GM18517 (cell line): Measurements from ENCODE around the gene CIAO2B.

Source experiments
- ATAC-seq: cut with Tn5 transposase; IDR thresholded peaks from one replicate; pipeline ENCODE4 v1.9.1; 2021; ENCODE audit warnings: mild to moderate bottlenecking, moderate library complexity; ENCODE audit not compliant: unreplicated experiment

CIAO2B gene

GRCh38 chr16:66920924-66921680, 13.1 kb downstream of the CIAO2B start:
- no peak for ATAC-seq

DNA sequence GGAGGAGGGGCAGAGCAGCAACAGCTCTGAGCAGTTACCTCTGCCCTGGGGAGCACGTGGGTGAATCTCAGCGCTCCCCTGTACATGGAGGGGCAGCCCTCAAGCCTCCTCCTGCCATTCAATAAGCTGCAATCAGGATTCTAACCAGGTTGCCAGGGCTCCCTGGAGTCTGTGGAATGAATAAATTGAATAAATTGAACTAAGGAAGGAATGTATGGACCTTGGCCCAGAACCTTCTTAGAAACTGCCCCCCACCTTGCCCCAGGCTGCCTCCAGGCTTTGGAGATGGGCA, 14.0 kb downstream of the CIAO2B start:
- ATAC-seq, result no peak

DNA sequence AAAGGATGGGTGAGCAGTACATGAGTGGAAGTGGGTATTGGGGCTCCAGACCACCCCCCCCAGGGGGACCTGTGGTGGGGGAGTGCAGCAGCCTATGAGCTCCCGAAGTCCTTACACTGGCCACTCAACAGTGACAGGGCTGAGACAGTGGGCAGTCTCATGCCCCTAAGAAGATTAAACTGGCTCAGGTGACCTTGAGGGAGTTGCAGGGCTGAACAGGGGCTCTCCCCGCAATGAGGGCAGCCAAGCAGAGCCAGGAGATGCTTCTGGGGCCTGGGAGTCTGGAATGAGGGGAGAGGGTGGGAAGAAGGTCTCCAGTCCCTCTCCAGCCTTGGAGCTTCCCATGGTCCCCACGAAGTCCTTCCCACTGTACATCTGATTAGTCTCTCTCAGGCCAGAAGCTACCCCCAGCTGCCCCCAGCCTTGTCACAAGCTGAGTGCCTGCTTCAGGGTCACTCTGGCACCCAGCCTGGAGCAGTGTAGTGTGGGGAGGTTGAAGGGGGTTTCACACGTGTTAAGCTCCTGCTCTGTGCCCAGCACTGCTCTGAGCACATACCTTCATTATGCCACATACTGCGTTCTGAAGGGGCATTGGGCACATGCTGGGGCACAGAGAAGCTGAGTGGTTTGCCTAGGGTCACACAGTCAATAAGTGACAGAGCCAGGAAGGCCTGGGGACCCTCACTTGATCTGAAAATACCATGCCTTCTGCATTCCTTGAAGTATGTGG, 14.5 kb downstream of the CIAO2B start:
- ATAC-seq, result no peak

DNA sequence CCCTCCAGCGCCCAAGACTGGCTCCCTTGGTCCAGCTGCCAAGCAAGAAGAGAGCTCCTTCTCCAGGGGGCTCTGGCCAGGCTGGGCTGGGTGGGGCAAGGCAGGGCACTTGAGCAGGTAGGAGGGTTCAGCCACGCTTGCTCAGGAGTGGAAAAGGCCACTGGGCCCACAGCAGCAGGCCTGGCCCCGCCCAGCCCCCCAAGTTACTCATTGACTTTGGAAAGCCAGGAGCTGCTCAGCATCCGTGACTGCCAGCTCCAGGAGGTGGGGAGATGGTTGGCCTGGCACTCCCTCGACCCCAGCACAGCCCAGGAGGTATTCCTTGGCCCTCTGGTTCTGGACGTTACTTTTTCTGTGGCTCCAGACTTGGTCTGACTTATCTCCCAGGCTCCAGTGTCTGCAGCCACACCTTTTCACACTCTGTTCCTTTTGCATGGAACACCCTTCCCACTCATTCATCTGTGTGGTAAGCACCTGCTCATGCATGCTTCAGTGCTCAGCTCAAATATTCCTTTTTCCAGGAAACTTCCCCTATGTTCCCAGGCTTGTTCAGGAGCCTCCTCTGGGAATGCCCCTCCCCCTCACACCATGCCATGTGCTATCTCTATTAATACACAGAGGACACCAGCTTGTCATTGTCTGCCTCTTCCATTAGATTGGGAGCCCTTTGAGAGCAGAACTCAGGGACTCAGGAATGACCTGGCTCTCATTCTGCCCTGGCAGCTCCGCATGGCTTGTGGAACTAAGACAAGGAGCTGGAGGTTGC, 15.2 kb downstream of the CIAO2B start, which contains the start of gene CDH16:
Gene CDH16, minus strand, starts transcription at position 83 of the 766 bp plus-strand sequence. CDS start 820 bp downstream, outside the sequence.
- ATAC-seq, result no peak

DNA sequence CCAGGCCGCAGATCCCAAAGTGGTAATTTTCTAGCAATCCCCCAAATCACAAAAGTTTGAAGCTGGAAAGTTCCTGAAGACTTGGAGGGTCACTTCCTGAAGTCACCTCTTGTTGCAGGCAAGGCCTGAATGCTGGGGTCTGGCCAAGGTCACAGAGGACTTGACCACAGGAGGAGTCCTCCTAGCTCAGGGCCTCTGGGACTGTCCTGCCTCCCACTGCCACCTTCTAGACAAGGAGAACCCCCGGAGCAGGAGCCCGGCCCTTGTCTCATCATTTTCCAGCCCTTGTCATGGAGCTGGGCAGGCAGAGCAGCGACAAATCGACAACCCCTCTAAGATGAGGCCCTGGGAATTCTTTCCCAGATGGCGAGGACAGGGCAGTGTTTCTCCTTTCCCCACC, 15.8 kb downstream of the CIAO2B start:
- no peak for ATAC-seq

GRCh38 chr16:66917741-66918140, 16.5 kb downstream of the CIAO2B start:
- ATAC-seq, result no peak

- no peak for ATAC-seq
Observed at GRCh38 chr16:66916518-66916917, 17.7 kb downstream of the CIAO2B start.

- ATAC-seq, result no peak
Observed at GRCh38 chr16:66915041-66915440, 19.2 kb downstream of the CIAO2B start.

GRCh38 chr16:66914541-66914940, 19.7 kb downstream of the CIAO2B start:
- no peak for ATAC-seq

- ATAC-seq, result no peak
Observed at GRCh38 chr16:66913711-66914110, 20.5 kb downstream of the CIAO2B start.

DNA sequence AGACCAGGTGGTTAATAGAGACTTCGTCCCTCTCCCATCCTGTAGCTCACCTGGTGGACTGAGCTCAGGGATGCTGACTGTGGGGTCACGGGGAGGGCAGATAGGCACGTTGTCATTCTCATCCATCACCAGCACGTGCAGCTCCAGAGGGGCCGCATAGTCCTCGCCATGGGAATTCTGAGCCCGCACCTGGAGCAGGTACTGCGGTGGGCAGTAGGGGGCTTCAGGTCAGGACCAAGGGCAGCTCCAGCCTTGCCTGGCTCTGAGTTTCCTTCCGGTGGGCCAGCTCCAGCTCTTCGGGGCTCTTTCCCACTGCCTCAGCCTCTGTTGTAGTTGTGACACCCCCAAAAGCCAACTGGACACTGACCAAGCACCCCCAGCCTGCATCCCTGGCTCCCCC, 21.1 kb downstream of the CIAO2B start:
- no peak for ATAC-seq

DNA sequence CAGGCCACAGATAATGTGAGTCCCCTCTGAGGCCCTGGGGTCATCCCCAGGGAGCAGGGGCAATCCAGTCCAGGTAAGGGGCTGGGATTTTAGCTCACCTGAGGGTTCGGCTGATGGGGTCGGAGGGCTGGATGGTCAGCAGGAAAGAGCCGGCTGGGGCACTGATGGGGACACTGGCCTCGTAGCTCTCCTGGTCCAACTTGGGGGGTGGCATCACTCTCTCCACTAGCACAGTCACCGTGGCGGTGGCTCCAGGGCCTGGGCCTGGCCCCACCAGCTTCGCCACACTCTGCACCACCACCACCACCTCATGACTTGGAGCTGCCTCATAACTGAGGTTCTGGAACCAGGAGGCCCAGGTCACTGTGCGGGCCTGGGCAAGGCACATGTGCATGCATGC, 22.4 kb downstream of the CIAO2B start:
- no peak for ATAC-seq

GRCh38 chr16:66911112-66911511, 23.1 kb downstream of the CIAO2B start:
- no peak for ATAC-seq

DNA sequence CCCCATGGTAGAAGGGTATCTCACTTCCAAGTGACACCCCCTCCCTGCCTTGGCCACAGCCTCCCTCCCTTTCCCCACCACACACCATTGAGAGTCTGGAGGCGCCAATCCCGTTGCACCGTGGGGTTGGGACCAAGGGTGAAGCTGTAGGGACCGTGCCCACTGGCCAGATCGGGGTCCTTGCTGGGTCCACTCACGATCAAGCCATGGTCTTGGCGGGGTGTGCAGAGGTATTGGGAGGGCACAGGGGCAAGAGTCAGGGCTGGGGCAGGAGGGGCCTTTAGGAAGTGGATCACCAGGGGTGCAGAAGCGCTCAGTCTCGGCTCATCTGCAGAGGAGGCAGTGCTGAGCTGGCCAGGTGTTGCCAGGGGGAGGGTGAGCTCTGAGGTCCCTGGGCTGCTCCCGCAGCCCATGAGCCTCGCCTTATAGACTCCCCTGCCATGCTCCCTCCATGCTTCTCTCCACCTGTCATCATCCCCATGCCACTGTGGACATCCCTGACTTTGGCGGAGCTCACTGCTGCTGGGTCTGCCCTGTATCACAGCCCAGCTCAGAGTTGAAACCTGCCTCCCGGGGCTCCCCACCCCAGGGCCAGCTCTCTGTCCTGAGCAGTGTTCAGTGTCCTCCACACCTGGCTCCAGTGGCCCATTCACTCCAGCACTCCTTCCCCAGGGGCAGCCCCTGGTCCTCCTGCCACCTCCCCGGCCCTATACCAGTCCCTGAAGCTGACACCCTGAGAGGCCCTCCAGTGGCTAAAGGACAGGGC, 23.8 kb downstream of the CIAO2B start:
- no peak for ATAC-seq

- no peak for ATAC-seq
Observed at GRCh38 chr16:66908762-66909559, 25.2 kb downstream of the CIAO2B start.

- ATAC-seq, result no peak
Observed at GRCh38 chr16:66908116-66908515, 26.1 kb downstream of the CIAO2B start.

- ATAC-seq, result no peak
Observed at GRCh38 chr16:66906916-66907836, 27.0 kb downstream of the CIAO2B start.

DNA sequence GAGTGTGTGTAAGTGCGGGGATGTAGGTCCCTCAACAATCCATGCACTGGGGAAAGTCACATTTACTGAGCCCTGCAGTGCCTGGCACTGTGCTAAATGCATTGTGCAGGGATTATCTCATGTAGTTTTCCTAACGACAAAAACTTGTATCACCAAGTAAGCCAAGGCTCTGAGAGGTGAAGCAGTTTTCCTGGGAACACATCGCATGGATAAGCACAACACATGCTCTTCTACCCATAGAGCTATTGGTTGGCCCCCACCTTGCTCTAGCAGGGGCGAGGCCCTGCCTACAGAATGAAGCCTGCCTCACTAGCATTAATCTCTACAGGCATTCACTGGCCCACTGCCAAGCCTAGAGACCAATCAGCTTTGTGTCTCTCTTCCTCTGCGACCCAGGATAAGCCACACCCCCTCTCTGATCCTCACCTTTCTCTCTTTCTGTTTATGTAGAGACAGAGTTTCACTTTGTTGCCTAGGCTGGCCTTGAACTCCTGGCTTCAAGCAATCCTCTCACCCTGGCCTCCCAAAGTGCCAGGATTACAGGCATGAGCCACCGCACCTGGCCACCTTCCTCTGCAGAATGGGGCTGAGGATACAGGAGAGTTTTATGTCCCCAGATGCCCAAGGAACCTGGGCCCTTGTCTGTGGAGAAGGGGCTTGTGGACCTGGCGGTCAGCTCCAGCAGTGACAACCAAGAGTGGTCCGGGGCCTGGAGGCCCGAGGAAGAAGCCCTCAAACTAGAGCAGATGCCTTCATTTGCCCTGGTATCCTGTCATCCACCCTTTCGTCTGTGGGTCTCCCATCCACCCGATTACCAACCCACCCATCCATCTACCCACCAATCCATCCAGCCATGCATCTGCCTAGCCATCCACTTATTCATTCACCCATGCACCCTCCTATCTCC, 28.3 kb downstream of the CIAO2B start:
- no peak for ATAC-seq
